IMR-90 (cell line): ENCODE data around the gene LRP1B. TPM values are rescaled to one million over a fixed set of nuclear protein-coding genes. Genes with fewer than 3 reads are reported as not detected.

ENCODE experiments used
- ATAC-seq: fragments of 200-7000 bp; cut with Tn5 transposase; 2 replicates; pipeline ENCODE4 v1.9.1; 2020; ENCODE audit warnings: low read depth, mild to moderate bottlenecking, moderate library complexity
- BruUV-seq: library from RNA; stranded (reverse); fragments of 400-500 nt; replicated peaks from 2 replicates; lab custom pipeline; 2021; lab: Mats Ljungman, UMichigan
- CTCF ChIA-PET: fragments of 300-600 bp; formaldehyde crosslinking; extraction: SDS; loops from one replicate; lab custom pipeline; 2021; ENCODE audit warnings: antibody characterized with exemption; lab: Yijun Ruan, JAX
- POLR2A ChIA-PET: fragments of 300-600 bp; sonication (Branson Sonifier 250); formaldehyde crosslinking; loops from one replicate; lab custom pipeline; 2022; ENCODE audit warnings: antibody characterized with exemption; ENCODE audit not compliant: unreplicated experiment; lab: Charles Lee
- DNase-seq: peaks from one replicate; pipeline ENCODE4 v3.0.0; 2013
- H2AFZ ChIP-seq: replicated peaks from 2 replicates; pipeline ENCODE3; 2013; ENCODE audit warnings: low read length, mild to moderate bottlenecking; ENCODE audit not compliant: poor library complexity
- H2AK5ac ChIP-seq: 2 replicates; pipeline ENCODE4 v1.6.1; 2013; ENCODE audit warnings: low read depth, low read length, inconsistent platforms
- H2AK9ac ChIP-seq: replicated peaks from 2 replicates; pipeline ENCODE3; 2013; ENCODE audit warnings: mild to moderate bottlenecking, low read depth, low read length, moderate library complexity; ENCODE audit not compliant: poor library complexity
- H2BK120ac ChIP-seq: 2 replicates; pipeline ENCODE4 v1.6.1; 2013; ENCODE audit warnings: low read depth, low read length, inconsistent platforms
- H2BK15ac ChIP-seq: 3 replicates; pipeline ENCODE4 v1.6.1; 2013; ENCODE audit warnings: low read depth, low read length, inconsistent platforms
- H2BK20ac ChIP-seq: 2 replicates; pipeline ENCODE4 v1.6.1; 2013; ENCODE audit warnings: low read depth, mild to moderate bottlenecking, inconsistent platforms, low read length, moderate library complexity
- H2BK5ac ChIP-seq: 2 replicates; pipeline ENCODE4 v1.6.1; 2013; ENCODE audit warnings: mild to moderate bottlenecking, low read depth, low read length, inconsistent platforms; ENCODE audit not compliant: poor library complexity, severe bottlenecking
- H3K14ac ChIP-seq: replicated peaks from 2 replicates; pipeline ENCODE4 v1.6.1; 2013; ENCODE audit warnings: low read depth, low read length, inconsistent platforms
- H3K18ac ChIP-seq: 2 replicates; pipeline ENCODE4 v1.6.1; 2013; ENCODE audit warnings: low read depth, low read length, control low read depth
- H3K23ac ChIP-seq: 2 replicates; pipeline ENCODE4 v1.6.1; 2013; ENCODE audit warnings: low read depth, low read length, inconsistent platforms
- H3K27ac ChIP-seq: 2 replicates; pipeline ENCODE4 v1.5.1; 2013; ENCODE audit warnings: mild to moderate bottlenecking, control low read depth, low read length; ENCODE audit not compliant: insufficient read depth
- H3K27me3 ChIP-seq: 2 replicates; pipeline ENCODE4 v1.6.1; 2013; ENCODE audit warnings: low read length; ENCODE audit not compliant: control insufficient read depth, insufficient read depth
- H3K36me3 ChIP-seq: 2 replicates; pipeline ENCODE4 v1.6.1; 2013; ENCODE audit warnings: low read length, mixed read lengths; ENCODE audit not compliant: control insufficient read depth, insufficient read depth
- H3K4ac ChIP-seq: 2 replicates; pipeline ENCODE4 v1.6.1; 2013; ENCODE audit warnings: low read depth, low read length, inconsistent platforms
- H3K4me1 ChIP-seq: 2 replicates; pipeline ENCODE4 v1.6.1; 2013; ENCODE audit warnings: low read length, mixed read lengths; ENCODE audit not compliant: control insufficient read depth, insufficient read depth
- H3K4me2 ChIP-seq: 2 replicates; pipeline ENCODE4 v1.6.1; 2013; ENCODE audit warnings: low read depth, mild to moderate bottlenecking, control low read depth, low read length, moderate library complexity
- H3K4me3 ChIP-seq: 2 replicates; pipeline ENCODE4 v1.5.1; 2013; ENCODE audit warnings: low read depth, mild to moderate bottlenecking, control low read depth, low read length, moderate library complexity; ENCODE audit not compliant: insufficient read depth
- H3K56ac ChIP-seq: 2 replicates; pipeline ENCODE4 v1.6.1; 2013; ENCODE audit warnings: low read length, inconsistent platforms; ENCODE audit not compliant: insufficient read depth; ENCODE audit errors: extremely low read depth
- H3K79me1 ChIP-seq, 2 experiments: 2 replicates each; pipeline ENCODE4 v1.6.1; 2013; ENCODE audit warnings: low read length in 2 of 2, inconsistent platforms in 1 of 2, low read depth in 1 of 2
- H3K9ac ChIP-seq: 2 replicates; pipeline ENCODE4 v1.6.1; 2013; ENCODE audit warnings: low read depth, low read length, control low read depth
- H3K9me1 ChIP-seq: 2 replicates; pipeline ENCODE4 v1.6.1; 2013; ENCODE audit warnings: low read length, inconsistent platforms; ENCODE audit not compliant: insufficient read depth
- H3K9me3 ChIP-seq: 2 replicates; pipeline ENCODE4 v1.6.1; 2013; ENCODE audit warnings: low read length; ENCODE audit not compliant: control insufficient read depth, insufficient read depth
- H4K20me1 ChIP-seq: 2 replicates; pipeline ENCODE4 v1.6.1; 2013; ENCODE audit warnings: low read length, inconsistent platforms; ENCODE audit not compliant: insufficient read depth
- H4K5ac ChIP-seq: 2 replicates; pipeline ENCODE4 v1.6.1; 2013; ENCODE audit warnings: mild to moderate bottlenecking, low read depth, low read length, control low read depth
- H4K8ac ChIP-seq, 2 experiments: 2 replicates each; pipeline ENCODE4 v1.6.1; 2013; ENCODE audit warnings: low read depth in 2 of 2, low read length in 2 of 2, control low read depth in 1 of 2, inconsistent platforms in 1 of 2
- H4K91ac ChIP-seq: 2 replicates; pipeline ENCODE4 v1.6.1; 2013; ENCODE audit warnings: low read depth, low read length, inconsistent platforms; ENCODE audit not compliant: insufficient read depth
- BHLHE40 ChIP-seq: fragments of 150-350 bp; IDR thresholded peaks from 2 replicates; pipeline ENCODE4 v1.6.1; 2016; ENCODE audit warnings: mild to moderate bottlenecking, low read depth, low read length
- CEBPB ChIP-seq: IDR thresholded peaks from 2 replicates; pipeline ENCODE4 v1.6.1; 2012; ENCODE audit warnings: low read depth, low read length, improper control_type of control experiment
- CHD1 ChIP-seq: IDR thresholded peaks from 2 replicates; pipeline ENCODE4 v1.6.1; 2012; ENCODE audit warnings: low read depth, low read length, improper control_type of control experiment
- CTCF ChIP-seq: conservative IDR thresholded peaks from 2 replicates; pipeline ENCODE4 v1.5.1; 2012; ENCODE audit warnings: mild to moderate bottlenecking, low read depth, low read length, improper control_type of control experiment
- FOS ChIP-seq: fragments of 150-350 bp; IDR thresholded peaks from 2 replicates; pipeline ENCODE4 v1.6.1; 2016; ENCODE audit warnings: low read depth, low read length
- MAFK ChIP-seq: IDR thresholded peaks from 2 replicates; pipeline ENCODE4 v1.6.1; 2012; ENCODE audit warnings: low read depth, low read length, improper control_type of control experiment
- MAZ ChIP-seq: IDR thresholded peaks from 2 replicates; pipeline ENCODE4 v1.6.1; 2012; ENCODE audit warnings: low read depth, mild to moderate bottlenecking, low read length, improper control_type of control experiment, moderate library complexity, borderline replicate concordance
- MXI1 ChIP-seq: IDR thresholded peaks from 2 replicates; pipeline ENCODE4 v1.6.1; 2012; ENCODE audit warnings: low read depth, mild to moderate bottlenecking, low read length, moderate library complexity, borderline replicate concordance
- NFE2L2 ChIP-seq: fragments of 150-350 bp; IDR thresholded peaks from 2 replicates; pipeline ENCODE4 v1.6.1; 2016; ENCODE audit warnings: low read depth, mild to moderate bottlenecking, low read length
- POLR2A ChIP-seq: IDR thresholded peaks from 2 replicates; pipeline ENCODE4 v1.6.1; 2012; ENCODE audit warnings: mild to moderate bottlenecking, low read depth, low read length
- RAD21 ChIP-seq: IDR thresholded peaks from 2 replicates; pipeline ENCODE4 v1.6.1; 2012; ENCODE audit warnings: low read length, improper control_type of control experiment
- RCOR1 ChIP-seq: IDR thresholded peaks from 2 replicates; pipeline ENCODE4 v1.6.1; 2012; ENCODE audit warnings: mild to moderate bottlenecking, low read length, improper control_type of control experiment; ENCODE audit not compliant: insufficient replicate concordance
- RFX5 ChIP-seq: IDR thresholded peaks from 2 replicates; pipeline ENCODE4 v1.8.0; 2012; ENCODE audit warnings: low read depth, mild to moderate bottlenecking, low read length, moderate library complexity
- SMC3 ChIP-seq: fragments of 150-350 bp; IDR thresholded peaks from 2 replicates; pipeline ENCODE4 v1.6.1; 2016; ENCODE audit warnings: low read depth, mild to moderate bottlenecking, antibody characterized with exemption, low read length, moderate library complexity
- USF2 ChIP-seq: fragments of 150-350 bp; IDR thresholded peaks from 2 replicates; pipeline ENCODE4 v1.6.1; 2017; ENCODE audit warnings: mild to moderate bottlenecking, antibody characterized with exemption, low read length, low read depth
- WGBS, 2 experiments: methylation state at CpG; one replicate each; pipeline versions ENCODE4 v1.1.5 to v1.1.7; 2013; ENCODE audit warnings: missing lambda C conversion rate in 2 of 2; ENCODE audit not compliant: insufficient read length in 1 of 2; ENCODE audit errors: extremely low coverage in 2 of 2; 5-methylcytosine and 5-hydroxymethylcytosine counted together
- dilution Hi-C: fragments of 300-500 bp; cut with HindIII; formaldehyde crosslinking; loops from one replicate; pipeline ENCODE4 v1.14.3; 2018; ENCODE audit warnings: low sequenced_read_pairs; ENCODE audit not compliant: unreplicated experiment
- in situ Hi-C: fragments of 300-500 bp; cut with MboI; formaldehyde crosslinking; loops from 3 replicates; pipeline ENCODE4 v1.14.3; 2019; ENCODE audit warnings: low sequenced_read_pairs, inconsistent platforms, mixed read lengths
- intact Hi-C: fragments of 100-400 bp; cut with micrococcal nuclease; formaldehyde crosslinking; loops from 2 replicates; pipeline ENCODE4 v1.10.0; 2022
- polyA plus RNA-seq, 3 experiments: library from polyadenylated mRNA; depleted of rRNA; stranded (reverse); fragments of >200 nt; gene quantifications; 2 replicates each; pipeline ENCODE4 v1.2.3, GENCODE V29; 2012; ENCODE audit warnings: low replicate concordance in 1 of 3
- total RNA-seq: library from RNA; depleted of rRNA; stranded (reverse); fragments of >200 nt; gene quantifications from 2 replicates; pipeline ENCODE4 v1.2.3, GENCODE V29; 2012
- TF ChIP-seq, protein P1 (sequence below): fragments of 150-350 bp; IDR thresholded peaks from 2 replicates; pipeline ENCODE4 v1.6.1; 2016; ENCODE audit warnings: low read depth, mild to moderate bottlenecking, low read length, moderate library complexity, borderline replicate concordance

Gene LRP1B
- total and polyA plus RNA-seq, 2 of the 4 experiments (the other 2 are of a cell fraction): under 0.01 to 0.02 TPM

- ATAC-seq (no peak), DNase-seq (no peak)
- Histone ChIP-seq H2AK9ac (no peak overlapping the region), H3K14ac (no peak overlapping the region), H4K20me1 (no peaks in the 10 kb centered on the region), H3K36me3 (no peaks in the 10 kb centered on the region), H3K56ac (no peak overlapping the region), H3K9me1 (no peaks in the 10 kb centered on the region), H3K9me3 (no peaks in the 10 kb centered on the region), H2BK15ac (no peak overlapping the region), H2AFZ (no peak overlapping the region), H4K91ac (no peak overlapping the region), H2BK20ac (no peak overlapping the region), H3K4me2 (no peak overlapping the region), H3K27ac (no peak overlapping the region), H4K5ac (no peak overlapping the region), H4K8ac (no peak overlapping the region), H3K9ac (no peak overlapping the region), H3K4ac (no peak overlapping the region), H3K23ac (no peak overlapping the region), H3K18ac (no peak overlapping the region), H2AK5ac (no peak overlapping the region), H3K79me1 (no peaks in the 10 kb centered on the region), H3K4me1 (no peaks in the 10 kb centered on the region), H3K4me3 (no peak overlapping the region), H2BK120ac (no peak overlapping the region), H3K27me3 (no peaks in the 10 kb centered on the region), H2BK5ac (no peak overlapping the region)
- in situ Hi-C loops: no loop called here
- ChIA-PET CTCF (no interaction called here), POLR2A (no interaction called here)
- intact Hi-C loops: no loop called here
- dilution Hi-C loops: no loop called here
- TF ChIP-seq CTCF (no peak), USF2 (no peak), NFE2L2 (no peak), BHLHE40 (no peak), RAD21 (no peak), SMC3 (no peak), POLR2A (no peak), CEBPB (no peak), MAFK (no peak), MXI1 (no peak), CHD1 (no peak), MAZ (no peak), FOS (no peak), RCOR1 (no peak), RFX5 (no peak)
- TF ChIP-seq, protein P1, sequence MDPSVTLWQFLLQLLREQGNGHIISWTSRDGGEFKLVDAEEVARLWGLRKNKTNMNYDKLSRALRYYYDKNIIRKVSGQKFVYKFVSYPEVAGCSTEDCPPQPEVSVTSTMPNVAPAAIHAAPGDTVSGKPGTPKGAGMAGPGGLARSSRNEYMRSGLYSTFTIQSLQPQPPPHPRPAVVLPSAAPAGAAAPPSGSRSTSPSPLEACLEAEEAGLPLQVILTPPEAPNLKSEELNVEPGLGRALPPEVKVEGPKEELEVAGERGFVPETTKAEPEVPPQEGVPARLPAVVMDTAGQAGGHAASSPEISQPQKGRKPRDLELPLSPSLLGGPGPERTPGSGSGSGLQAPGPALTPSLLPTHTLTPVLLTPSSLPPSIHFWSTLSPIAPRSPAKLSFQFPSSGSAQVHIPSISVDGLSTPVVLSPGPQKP: no peak
- WGBS, 2 experiments: 80% methylated on average over 4 of the region's 5 CpGs; no CpG with 5 or more reads in 1 of the 2 experiments
- BruUV-seq: no TSS peak
These were observed 1429.1 kb downstream of the LRP1B start for GRCh38 chr2:140701726-140702125.
